CD4-positive, alpha-beta T cell treated with Interleukin-15 for 4 hours (primary cell): ENCODE data around the gene SPATA31C1.
"Not testable (repeated sequence)": the region's sequence is repeated elsewhere in the genome, so short reads cannot be mapped to it uniquely, and the experiment has no call there.

Experiments used
- DNase-seq: peaks from one replicate; pipeline ENCODE4 v3.0.0-alpha.2; 2020; ENCODE audit warnings: low spot score

The SPATA31C1 gene

DNA sequence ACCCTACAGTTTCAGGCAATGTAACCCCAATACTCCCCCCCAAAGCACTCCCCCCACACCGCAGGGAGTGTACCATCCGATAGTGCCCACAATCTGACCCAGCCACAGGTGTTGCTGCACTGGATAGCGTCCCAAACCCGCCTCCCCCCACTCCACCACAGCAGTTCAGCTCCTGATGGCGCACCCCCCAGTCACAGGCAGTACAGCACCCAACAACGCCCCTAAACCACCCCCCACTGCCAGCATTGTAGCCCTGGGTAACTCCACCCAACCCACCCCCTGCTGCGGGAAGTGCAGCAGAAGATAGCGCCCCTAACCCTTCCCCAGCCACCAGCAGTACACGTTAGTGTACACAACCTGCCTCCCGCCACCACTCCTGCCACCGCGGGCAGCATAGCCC is 20.6 kb downstream of the SPATA31C1 start:
- not testable (repeated sequence) for DNase-seq

GRCh38 chr9:87939096-87939495 is 21.3 kb downstream of the SPATA31C1 start:
- DNase-seq = not testable (repeated sequence)

DNA sequence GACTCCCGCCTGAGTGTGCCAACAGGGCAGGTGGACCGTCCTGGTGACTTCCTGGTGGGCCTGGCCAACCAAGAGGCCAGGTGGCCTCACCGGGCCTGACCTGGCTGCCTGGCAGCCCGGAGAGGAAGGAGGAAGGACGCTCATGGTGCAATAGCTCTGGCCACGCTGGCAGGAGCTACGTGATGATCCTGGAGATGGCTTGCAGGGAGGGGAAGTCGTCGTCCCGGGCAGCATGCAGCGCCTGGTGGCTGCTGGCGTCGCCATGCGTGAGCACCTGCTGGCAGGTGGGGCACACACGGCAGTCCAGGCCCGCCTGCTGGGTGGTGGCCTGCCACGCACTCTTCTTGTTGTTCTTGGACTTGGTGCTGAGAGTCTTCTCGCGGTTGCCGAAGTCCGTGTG is 26.3 kb downstream of the SPATA31C1 start:
- DNase-seq = no peak

GRCh38 chr9:87944682-87945081 is 26.9 kb downstream of the SPATA31C1 start:
- DNase-seq = no peak

DNA sequence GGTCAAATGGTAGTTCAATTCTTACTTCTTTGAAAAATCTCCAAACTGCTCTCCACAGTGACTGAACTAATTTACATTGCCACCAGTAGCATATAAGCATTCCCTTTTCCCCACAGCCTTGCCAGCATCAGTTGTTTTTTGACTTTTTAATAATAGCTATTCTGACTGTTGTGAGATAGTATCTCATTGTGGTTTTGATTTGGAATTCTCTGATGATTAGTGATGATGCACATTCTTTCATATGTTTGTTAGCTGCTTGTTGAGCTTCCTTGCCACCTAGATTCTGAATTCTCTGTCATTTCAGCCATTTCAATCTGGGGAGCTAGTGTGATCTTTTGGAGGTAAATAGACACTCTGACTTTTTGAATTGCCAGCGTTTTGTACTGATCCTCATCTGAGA is 32.5 kb downstream of the SPATA31C1 start:
- no peak for DNase-seq

DNA sequence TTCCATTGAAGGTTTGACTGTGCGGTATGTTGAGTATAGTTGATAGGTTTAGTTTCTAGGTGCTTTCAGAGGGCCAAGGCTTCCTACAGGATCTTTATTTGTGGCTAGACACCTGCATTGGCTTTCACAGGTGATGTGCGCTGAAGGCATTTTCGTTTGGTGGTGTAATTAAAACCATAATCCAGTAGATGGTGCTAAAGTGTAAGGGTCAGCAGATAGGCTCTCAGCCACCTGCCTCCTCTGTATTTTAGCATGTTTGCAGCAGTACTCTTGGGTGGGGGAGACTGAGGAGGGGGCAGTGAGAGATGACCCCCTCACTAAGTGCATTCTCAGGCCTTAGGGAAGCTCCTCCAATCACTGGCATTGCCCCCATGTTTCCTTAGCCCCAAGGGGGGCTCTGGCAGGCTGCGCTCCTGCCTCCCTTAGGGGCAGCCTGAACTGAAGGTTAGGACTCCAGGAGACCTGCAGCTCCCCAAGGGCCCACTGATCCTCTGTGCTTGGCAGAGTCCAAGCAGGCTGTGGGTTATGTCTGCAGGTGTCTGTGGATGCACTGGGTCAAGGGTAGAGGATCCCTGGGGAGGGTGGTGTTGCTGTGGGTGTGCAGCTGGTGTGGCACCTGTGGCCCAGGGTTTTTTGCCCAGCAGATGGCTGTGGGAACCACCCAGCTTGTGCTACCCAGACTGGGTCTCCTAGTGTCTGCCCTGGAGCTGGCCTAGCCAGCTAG is 33.2 kb downstream of the SPATA31C1 start:
- DNase-seq = no peak

DNA sequence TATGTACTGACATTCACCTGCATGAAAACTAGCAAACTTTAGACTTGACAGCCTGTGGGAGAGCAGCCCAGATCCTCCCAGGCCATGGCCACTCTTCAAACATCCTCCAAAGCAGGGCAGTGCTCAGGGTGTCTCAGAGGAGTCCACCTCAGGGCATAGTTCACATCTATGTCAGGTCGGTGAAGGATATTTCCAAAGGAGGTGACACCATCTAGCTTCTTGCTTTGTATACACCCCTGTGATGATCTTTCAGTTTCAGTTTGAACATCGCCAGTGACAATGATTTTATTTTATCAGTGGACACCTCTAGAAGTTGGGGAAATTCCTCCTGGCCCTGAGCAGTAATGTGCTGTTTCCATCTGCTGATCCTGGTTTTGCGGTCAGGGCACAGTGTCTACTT is 36.5 kb downstream of the SPATA31C1 start:
- DNase-seq = no peak

DNA sequence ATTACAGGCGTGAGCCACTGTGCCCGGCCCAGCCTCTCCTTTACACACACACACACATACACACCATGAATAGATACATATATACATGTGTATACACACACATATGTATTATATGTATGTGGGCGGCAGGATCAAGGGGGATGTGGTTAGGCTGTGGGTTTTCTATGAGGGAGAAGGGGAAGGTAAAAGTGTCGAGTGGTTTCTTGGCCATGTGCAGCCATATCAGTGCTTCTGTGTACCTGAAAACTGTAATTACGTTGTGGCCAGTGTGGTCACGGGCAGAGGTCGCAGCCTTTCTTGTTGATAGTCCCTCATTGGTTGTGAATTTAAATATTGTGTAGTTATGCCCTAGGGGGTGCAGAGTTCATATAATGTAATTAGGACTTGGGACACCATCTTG is 40.1 kb downstream of the SPATA31C1 start:
- no peak for DNase-seq

- no peak for DNase-seq
Measured at GRCh38 chr9:87958591-87958990, 40.8 kb downstream of the SPATA31C1 start.

DNA sequence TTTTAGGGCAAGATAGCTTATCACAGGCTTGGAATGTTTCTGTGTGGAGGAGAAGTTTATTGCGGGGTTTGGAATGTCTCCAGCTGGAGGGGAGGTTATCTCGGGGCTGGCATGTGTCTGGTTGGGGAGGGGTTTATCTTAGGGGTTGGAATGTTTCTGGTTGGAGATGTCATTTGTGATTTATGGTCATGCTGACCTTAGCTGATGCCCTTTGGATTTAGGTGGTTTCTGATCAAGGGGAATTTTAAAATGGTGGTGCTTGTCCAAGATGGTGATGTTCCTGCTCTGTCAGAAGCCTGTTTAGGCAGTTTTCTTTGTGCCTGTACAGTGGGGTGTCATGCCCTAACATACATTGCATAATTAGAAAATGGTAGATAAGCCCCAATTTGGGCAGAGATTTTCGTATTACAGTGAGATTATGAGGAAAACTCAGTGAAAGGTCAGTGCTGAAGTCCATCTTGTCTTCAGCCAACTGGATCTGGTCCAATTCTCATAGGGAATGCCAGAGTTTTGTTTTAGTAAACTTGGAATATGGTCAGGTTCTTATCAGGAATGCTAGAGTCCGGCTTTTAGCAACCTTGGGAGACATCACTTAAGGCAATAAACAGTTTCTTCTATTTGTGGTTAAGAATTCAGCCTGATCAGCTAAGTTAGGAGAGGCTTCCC is 42.3 kb downstream of the SPATA31C1 start:
- DNase-seq = no peak

DNA sequence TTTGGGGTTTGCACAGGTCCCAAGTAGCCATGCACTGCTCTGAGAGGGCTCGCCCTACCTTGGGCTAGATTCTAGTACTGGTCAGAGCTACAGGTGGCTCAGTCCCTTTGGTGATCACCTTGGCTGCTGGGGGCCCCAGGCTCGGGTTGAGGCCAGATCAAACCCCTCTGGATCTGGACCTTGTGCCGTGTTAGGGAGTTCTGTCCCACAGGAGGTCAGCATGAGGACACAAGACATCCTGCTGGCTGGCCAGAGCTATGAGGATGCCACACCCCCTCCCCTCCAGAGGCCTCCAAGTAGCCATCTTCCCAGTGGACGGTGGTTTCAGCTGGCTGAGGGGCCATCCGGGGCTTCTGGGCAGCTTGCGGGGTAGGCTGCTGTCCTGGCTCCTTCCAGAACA is 46.0 kb downstream of the SPATA31C1 start:
- no peak for DNase-seq

GRCh38 chr9:87964826-87965225 is 47.1 kb downstream of the SPATA31C1 start:
- DNase-seq = no peak

- no peak for DNase-seq
Measured at GRCh38 chr9:87968155-87968554, 50.4 kb downstream of the SPATA31C1 start.

DNA sequence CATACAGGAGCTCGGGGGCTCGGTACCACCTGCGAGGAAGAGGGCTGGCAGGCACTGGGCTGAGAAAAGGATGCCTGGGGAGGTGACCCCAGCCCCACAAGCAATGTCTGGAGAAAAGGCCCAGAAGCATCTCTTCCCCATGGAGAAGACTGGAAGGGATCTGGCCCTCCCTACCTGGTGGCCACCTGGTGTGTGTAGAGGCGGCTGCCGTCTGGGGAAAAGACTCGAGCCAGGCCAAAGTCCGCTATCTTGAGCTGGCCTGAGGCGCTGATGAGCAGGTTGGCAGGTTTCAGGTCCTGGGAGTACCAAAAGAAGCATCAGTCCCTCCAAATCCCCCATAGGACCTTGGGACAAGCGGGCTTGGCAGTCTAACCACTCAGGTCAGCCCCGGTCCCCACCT is 52.8 kb downstream of the SPATA31C1 start:
- no peak for DNase-seq

- DNase-seq = no peak
Measured at GRCh38 chr9:87973122-87973521, 55.4 kb downstream of the SPATA31C1 start.
